ENCODE data around the gene SPEF2.

SPEF2 gene

GRCh38 chr5:35741126-35741716, 123.6 kb downstream of the SPEF2 start:
- no peak for DNase-seq

- no peak for DNase-seq
These were observed 124.3 kb downstream of the SPEF2 start for GRCh38 chr5:35741971-35742370.

GRCh38 chr5:35743644-35744043, 126.0 kb downstream of the SPEF2 start:
- DNase-seq = no peak

DNA sequence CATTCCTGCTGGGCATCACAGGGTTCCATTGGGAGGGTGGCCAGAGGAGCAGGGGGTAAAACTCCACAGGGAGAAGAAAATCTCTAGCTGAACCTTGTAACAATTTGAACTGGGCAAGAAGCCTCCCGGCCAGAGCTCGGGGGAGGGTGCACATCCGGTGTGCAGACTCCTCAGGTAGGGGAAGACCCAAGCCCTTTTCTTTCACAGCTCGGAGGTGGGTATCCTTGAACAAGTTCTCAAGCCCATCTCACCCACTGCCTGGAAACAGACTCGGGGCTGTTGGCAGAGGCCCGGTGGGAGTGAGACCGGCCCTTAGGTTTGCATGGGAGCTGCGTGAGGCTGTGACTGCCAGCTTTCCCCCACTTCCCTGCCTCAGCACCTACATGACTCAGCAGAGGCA, 127.5 kb downstream of the SPEF2 start:
- no peak for DNase-seq

DNA sequence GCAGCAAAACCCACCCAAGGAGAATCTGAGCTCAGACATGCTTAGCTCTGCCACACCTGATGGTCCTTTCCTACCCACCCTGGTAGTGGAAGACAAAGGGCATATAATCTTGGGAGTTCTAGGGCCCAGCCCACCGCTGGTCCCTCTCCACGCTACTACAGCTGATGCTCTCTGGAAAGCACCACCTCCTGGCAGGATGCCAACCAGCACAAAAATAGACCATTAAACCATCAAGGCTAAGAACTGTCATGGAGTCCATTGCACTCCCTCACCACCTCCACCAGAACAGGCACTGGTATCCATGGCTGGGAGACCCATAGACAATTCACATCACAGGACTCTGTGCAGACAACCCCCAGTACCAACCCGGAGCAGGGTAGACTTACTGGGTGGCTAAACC, 128.0 kb downstream of the SPEF2 start:
- no peak for DNase-seq

- no peak for DNase-seq
These were observed 134.3 kb downstream of the SPEF2 start for GRCh38 chr5:35752012-35752411.

- DNase-seq = no peak
These were observed 135.8 kb downstream of the SPEF2 start for GRCh38 chr5:35753500-35753899.

GRCh38 chr5:35754481-35754880, 136.8 kb downstream of the SPEF2 start:
- DNase-seq = no peak

DNA sequence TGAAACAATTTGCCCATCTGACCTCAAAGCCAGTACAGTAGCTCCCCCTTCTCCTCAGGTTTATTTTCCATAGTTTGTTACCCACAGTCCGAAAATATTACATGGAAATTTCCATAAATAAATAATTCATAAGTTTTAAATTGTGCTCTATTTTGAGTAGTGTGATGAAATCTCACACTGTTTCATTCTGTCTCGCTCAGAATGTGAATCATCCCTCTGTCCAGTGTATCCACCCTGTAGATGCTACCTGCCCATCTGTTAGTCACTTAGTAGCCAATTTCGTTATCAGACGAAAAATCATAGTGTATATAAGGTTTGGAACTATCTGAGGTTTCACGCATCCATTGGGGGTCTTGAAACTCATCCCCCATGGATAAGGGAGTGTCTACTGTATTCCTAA, 138.3 kb downstream of the SPEF2 start:
- no peak for DNase-seq

GRCh38 chr5:35758151-35758724, 140.6 kb downstream of the SPEF2 start:
- no peak for DNase-seq

GRCh38 chr5:35761541-35761940, 143.9 kb downstream of the SPEF2 start:
- no peak for DNase-seq

DNA sequence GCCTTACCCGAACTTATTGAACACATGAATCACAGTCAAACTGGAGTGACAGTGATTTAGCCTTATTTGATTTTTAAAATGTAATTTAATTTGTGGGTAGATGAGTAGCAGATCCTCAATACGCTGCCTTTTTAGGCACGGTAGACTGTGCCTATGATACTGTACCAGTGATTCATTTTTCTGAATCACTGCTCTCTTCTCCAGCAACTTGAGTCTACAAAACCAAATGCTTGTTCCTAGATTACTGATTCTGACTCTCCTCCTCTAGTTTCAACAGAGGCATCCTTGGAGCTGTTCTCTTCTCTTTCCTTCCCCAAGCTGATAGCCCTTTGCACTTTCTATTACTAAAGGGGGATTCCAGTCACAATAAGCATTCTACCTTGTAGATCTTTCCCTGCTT, 144.7 kb downstream of the SPEF2 start:
- DNase-seq = no peak

- no peak for DNase-seq
These were observed 148.3 kb downstream of the SPEF2 start for GRCh38 chr5:35765921-35766320.

DNA sequence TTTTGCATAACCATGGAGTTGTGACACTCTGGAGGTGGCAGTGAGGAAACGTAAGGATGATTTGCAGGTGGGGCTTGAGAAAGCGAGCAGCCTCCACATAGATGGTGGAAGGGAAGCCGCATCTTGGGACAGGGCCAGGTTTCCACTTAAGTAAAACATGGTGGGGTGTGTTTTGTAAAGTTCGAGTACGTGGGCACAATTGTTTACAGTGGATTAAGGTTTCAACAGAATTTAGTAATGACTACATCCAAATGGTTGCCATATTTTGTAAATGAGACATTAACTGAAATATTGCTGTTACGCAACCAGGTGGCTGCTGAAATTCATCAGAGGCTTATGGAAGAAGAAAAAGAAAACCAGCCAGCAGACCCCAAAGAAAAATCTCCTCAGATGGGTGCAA, 153.6 kb downstream of the SPEF2 start:
- no peak for DNase-seq

DNA sequence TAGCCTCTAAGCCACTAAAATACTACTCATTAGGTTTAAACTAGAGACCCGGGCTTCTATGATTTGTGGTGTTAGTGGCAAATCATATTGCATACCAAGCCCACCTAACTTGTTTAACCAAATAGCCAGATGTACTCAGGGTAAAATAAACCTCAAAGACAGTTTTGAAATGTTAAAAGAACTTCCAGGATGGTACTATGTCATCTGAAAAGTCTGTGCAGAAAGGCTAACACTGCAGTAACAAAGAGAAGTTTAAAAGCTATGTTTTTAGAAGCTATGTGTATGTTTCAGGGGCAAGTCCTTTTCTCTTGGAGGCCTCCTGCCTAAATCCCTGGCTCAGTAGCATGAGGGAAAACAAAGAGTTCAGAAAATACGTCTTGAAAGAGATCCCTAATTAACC, 154.2 kb downstream of the SPEF2 start:
- no peak for DNase-seq

DNA sequence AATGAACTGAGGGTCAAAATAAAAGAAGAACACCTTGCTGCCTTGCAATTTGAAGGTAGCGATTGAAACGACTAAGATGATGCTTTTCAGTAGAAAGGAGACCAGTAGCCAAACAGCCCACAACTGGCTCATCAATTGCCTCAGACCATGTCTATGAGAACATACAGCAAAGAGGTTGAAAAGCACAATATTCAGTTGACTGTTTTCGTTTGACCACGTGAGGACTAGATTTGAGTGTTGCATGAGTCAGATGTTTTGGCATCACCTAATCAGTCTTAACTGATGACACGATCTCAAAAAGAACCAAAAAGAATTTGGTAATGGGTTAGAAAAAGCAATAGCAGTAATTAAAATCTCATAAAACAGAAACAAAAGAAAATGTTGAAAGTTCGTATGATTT, 156.3 kb downstream of the SPEF2 start:
- no peak for DNase-seq

DNA sequence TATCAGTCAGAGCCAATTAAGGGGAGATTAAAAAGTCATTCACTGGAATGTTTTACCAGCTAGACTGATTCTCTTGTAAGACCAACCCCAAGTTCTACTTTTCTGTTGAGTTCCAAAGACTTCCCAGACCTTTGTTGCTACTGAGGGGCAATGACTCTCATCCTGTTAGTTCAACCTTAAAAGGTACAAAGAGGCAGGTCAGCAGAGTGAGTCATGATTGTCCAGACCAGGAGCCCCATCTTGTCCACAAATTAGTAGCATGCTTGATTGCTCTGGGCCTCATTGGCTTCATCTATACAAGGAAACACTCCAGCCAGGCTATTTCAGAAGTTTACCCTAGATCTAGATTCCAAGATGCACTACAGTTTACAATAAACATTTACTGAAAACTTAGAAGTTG, 159.1 kb downstream of the SPEF2 start:
- no peak for DNase-seq

DNA sequence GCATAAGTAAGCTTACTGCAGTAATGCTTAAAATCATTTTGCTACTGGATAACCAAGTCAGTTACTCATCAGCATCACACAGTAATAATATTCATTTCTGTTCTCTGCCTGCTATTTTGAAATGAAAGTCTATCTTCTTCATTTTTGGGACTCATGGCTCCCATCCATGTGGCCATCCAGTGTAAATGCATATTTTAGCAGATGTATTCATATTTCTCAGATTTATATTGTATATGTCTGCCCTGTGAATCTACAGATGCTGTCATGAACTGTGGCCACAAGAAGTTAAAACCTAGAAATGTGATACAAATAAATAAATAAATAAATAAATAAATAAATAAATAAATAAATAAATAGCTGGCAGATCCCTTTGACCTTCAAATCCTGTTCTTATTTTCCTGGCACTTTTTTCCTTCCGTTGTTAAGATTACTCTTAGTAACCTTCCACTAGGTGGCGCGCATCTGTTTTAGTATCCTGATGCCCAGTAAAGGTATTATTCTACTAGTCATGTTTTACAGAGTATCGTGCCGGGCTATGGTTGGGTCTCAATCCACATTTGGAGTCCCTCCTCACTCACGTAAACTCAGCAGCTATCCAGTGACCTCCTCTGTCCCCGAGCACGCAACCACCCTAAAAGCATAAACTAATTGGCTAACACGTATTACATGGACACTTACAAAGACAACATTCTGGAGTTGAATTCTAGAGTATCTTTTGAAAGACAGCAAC, 159.9 kb downstream of the SPEF2 start:
- DNase-seq = peak; percentile 87

GRCh38 chr5:35778259-35778769, 160.7 kb downstream of the SPEF2 start:
- no peak for DNase-seq

DNA sequence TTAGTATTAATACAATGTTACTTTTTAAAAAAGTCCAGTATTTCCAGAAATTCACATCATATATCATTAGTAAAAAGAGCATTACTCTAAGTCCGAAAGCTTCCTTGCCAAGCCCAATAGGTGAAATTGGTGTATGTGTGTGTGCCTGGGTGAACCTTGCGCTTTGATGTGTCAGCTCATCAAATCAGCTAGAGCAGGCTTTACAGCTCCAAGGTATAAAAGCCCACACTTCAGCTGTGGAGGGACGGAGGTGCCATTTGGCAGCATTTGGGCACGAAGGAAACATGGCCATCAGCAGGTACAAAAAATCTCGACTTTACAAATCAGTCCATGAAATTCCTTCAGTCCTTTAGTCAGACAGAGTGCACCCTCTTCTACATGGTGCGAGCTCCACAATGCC, 162.6 kb downstream of the SPEF2 start:
- peak; percentile 50 for DNase-seq

GRCh38 chr5:35781181-35781790, 163.6 kb downstream of the SPEF2 start:
- DNase-seq = no peak

- no peak for DNase-seq
These were observed 165.9 kb downstream of the SPEF2 start for GRCh38 chr5:35783551-35783950.

DNA sequence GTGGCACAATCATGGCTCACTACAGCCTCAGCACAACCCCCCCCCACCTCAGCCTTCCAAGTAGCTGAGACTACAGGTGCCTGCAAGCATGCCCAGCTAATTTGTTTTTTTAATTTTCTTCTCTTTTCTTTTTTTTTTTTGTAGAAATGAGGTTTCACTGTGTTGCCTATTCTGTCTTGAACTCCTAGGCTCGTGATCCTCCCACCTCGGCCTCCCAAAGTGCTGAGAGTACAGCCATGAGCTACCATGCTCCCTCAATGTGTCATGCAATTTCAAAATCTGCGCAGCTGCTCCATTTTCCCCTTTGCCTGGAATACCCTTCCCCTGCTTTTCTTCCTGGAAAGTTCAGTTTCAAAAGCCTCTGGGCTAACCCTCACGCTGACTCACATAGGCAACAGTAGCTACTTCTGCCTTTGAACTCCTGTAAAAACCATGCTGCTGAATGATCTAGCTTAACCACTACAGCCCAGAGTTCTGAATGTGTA, 168.0 kb downstream of the SPEF2 start:
- DNase-seq = peak; percentile 65

- no peak for DNase-seq
These were observed 171.1 kb downstream of the SPEF2 start for GRCh38 chr5:35788724-35789123.

Data from stimulated activated CD4-positive, alpha-beta T cell treated with anti-CD3 and anti-CD28 coated beads, Interleukin-15, amount 100 ng/mL, for 24 hours (primary cell).